Loucy (cell line): ENCODE results near the gene CCM2L.

Experiments
- CTCF ChIP-seq: fragments of 200-600 bp; sonication (generic); conservative IDR thresholded peaks from 2 replicates; pipeline ENCODE4 v1.5.1; 2014; ENCODE audit warnings: mild to moderate bottlenecking, antibody characterized with exemption, low read length
- EZH2phosphoT487 ChIP-seq: fragments of 200-600 bp; IDR thresholded peaks from 2 replicates; pipeline ENCODE4 v1.6.1; 2018; ENCODE audit warnings: antibody characterized with exemption, mild to moderate bottlenecking, moderate library complexity, borderline replicate concordance

GRCh38 chr20:32037929-32038328 is 27.7 kb downstream of the CCM2L start:
- TF ChIP-seq CTCF = no peak
- no peak for TF ChIP-seq EZH2phosphoT487
